Retina (tissue), 1 donor: ENCODE data around the gene METRN.
A peak's percentile ranks its signal among the peaks of the same experiment; 100 is the strongest.
"Not testable (repeated sequence)": the region's sequence is repeated elsewhere in the genome, so short reads cannot be mapped to it uniquely, and the experiment has no call there.

Experiments
- DNase-seq: peaks from one replicate; pipeline ENCODE4 v3.0.0-alpha.2; 2016

The METRN gene

DNA sequence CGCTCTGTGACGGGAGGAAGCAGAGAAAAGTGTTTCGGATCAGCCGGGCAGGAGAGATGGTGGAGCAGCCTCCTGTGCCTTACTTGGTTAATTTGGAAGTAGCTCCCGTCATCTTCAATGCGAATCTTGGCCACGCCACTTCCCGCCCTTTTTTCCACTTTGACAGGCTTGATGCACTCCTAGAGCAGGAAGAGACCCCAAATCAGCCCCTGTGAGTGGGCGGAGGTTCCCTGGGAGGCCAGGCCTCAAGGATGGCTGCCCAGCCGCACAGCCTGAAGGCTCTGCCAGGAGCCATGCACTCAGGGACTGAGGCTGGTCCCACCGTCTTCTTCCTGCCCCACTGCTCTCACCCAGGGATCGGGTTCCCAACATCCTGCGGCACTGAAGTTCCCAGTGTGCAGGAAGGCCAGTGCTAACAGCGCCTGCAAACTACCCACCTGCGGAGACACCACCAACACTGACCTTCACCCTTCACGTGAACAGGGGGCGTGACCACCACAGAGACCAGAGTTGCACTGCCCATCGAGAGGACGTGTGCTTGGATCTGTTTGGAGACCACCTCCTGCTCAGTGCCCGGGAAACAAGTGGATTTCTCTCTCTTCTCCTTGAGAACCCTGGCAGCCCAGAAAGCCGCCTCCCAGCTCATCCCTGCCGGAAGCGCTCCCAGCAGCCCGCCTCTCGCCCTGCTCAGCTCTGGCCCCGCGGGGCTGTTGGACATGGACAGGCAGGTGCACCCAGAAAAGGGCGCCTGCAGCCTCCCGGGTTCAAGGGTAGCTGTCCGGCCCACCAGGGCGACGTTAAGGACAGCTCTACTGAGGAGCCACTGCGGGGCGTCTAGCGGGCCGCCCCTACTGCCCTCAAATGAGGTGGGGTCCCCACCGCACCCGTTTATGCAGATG is 24.9 kb downstream of the METRN start:
- DNase-seq, result no peak

DNA sequence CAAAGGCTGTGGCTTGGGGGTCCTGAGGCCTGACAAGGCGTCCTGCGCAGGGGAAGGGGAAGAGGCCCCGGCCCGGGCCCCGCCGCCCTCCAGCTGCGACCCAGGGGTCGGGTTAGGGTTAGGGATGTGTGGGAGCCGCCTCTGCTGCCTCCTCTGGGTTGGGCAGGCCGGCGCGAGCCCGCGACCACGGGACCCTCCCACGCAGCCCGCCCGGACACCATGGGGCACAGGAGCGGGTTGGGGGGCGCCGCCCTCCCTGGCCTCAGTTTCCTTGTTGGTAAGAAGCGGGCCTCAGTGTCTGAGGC is 25.5 kb downstream of the METRN start:
- DNase-seq, result no peak

DNA sequence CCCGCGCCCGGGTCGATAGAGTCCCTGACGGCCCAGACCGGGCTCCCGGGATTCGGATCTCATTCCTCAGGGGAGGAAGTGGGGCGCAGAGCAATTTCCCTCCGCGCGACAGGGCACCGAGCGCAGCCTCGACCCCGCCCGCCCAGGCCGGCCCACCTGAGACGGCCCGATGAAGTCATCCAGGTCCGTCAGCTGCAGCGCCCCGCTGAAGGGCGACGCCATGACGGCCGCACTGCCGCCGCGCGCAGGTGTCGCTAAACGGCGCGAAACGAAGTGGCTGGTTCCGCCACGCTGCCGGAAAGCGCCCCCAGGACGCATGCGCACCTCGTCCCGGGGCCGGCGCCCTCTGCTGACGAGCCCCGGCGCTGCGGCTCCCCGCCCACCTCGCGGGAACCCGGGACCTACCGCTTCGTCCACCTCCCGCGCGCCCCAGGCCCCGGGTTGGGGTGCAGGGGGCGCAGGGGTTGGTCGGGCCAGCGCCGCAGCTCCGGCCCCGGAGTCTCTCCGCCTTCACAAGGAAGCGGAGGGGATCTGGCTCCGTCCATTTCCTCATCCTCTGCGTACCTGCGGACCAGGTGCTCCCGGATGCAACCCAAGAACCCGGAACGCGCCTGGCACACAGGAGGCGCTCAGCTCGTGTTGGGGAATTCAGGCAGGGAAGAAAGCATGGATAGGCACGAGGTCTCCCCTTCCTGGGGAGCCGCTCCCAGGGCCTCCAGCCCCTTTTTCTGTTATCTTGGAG is 26.0 kb downstream of the METRN start, which contains the start of gene CIAO3:
CIAO3 (minus strand) TSS at position 234 of the 742 bp plus-strand sequence; CDS start at position 222, 12 bp downstream.
- peak; percentile 95 for DNase-seq

DNA sequence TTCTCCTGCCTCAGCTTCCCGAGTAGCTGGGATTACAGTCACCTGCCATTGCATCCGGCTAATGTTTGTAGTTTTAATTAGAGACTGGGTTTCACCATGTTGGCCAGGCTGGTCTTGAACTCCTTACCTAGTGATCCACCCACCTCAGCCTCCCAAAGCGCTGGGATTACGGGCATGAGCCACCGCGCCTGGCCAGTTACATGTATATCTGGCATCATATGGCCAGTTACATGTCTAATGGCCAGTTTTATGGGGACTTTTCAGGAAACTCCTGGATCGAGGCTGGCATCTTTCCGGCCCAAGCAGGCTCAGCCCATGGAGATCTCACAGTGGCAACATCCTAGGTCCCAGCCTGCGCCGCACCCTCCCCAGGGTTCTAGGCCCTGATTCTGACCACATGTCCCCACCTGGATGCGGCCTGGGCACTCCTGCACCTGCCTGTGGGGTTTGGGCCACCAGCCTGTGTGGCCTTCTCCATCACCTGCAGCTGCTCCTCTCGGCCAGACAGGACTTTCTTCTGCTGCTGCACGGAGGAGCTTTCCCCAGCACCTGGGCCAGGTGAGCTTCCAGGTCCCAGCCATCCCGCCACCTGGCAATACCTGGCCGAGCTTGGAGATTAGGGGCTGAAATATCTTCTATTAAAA is 27.2 kb downstream of the METRN start:
- no peak for DNase-seq

DNA sequence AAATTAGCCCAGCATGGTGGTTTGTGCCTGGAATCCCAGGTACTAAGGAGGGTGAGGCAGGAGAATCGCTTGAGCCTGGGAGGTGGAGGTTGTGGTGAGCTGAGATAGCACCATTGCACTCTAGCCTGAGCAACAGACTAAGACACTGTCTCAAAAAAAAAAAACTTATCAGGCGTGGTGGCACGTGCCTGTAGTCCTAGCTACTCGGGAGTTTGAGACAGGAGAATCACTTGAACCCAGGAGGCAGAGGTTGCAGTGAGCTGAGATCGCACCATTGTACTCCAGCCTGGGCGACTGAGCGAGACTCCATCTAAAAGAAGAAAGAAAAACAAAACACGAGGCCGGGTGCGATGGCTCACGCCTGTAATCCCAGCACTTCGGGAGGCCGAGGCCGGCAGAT is 28.0 kb downstream of the METRN start:
- not testable (repeated sequence) for DNase-seq

DNA sequence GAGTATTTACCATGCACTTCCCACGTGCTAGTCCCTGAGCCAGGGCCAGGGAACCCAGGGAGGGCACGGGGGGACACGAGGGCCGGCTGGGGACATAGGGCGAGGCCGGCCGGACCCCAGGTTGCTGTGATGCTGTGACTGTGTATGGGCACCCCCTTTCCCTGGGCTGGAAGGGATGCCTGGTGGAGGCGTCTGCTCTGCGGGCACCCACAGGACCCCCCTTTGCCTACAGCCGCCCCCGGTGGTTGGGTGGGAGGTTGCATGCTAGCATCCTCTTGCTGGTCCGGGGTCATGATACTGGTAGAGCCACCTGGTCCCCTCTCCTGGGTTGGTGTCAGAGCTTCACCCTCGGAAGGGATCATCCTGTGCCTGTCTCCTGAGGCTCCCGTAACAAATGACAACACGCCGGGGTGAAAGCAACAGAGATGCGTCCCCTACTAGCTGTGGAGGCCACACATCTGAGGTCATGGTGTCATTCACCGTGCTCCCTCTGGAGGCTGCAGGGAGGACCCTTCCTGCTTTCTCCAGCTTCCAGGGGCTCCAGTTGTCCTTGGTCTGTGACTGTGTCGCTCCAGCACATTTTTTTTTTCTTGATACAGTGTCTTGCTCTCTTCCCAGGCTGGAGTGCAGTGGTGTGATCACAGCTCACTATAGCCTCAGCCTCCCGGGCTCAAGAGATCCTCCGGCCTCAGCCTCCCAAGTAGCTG is 29.0 kb downstream of the METRN start:
- DNase-seq, result no peak

DNA sequence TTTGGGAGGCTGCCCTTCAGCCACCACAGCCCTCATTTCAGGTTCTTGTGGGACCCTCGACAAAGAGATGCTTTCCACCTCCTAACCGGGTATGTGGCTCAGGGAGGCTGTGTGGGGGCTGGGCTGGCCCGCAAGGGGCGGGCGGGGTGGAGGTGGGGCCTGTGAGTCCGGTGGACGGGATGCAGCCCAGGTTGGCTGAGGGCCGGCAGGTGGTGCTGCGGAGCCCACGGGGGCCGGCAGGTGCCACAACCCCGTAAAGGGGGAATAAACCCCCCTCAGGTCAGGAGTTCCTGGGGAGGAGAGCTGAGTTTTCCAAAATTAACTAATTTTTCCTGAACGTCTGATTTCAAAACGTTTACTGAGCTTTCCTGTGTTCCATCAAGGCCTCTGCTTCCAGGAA is 30.8 kb downstream of the METRN start:
- DNase-seq, result no peak

DNA sequence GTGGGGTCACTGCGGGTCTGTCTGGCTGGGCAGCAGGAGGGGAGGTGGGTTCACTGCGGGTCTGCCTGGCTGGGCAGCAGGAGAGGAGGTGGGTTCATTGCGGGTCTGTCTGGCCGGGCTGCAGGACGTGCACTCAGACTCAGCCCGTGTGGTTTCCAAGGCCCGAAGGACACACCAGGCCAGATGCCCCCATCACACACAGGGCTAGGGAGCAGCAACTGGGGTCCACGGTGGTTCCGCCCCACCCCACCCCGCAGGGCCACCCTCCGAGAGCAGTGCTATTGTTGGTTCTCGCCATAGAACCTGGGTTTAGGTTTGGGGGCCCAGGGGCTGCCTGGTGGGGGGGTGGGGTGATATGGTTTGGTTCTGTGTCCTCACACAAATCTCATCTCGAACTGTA is 31.7 kb downstream of the METRN start:
- no peak for DNase-seq

DNA sequence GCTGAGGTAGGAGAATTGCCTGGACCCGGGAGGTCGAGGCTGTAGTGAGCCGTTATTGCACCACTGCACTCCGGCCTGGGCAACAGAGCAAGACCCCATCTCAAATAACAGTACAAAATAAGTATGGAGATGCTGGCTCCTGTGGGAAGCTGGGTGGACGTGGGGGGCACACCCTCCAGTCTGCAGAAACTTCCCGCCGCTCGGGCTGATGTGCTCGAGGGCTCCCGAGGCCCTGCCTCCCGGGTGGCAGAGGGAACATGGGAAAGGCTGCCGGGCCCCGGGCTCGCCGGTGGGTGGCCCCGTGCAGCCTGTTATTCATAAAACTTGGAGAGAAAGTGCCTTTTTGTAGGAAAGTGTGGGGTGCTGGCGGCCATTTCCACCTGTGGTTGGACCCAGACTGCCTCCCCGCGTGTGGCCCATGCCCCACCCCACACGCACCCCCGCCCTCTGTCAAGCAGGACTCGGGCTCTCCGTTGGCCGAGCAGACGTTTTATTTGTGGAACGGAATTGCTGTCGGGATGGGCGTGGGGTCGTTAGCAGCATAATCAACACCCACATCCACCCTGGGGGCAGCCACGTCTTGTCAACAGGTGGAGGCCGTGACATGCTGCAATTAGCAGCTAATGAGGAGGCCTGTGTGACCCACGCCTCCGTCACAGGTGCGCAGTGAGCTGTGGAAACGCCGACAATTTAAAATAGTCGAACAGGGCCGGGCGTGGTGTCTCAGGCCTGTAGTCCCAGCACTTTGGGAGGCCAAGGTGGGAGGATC is 33.2 kb downstream of the METRN start:
- no peak for DNase-seq

DNA sequence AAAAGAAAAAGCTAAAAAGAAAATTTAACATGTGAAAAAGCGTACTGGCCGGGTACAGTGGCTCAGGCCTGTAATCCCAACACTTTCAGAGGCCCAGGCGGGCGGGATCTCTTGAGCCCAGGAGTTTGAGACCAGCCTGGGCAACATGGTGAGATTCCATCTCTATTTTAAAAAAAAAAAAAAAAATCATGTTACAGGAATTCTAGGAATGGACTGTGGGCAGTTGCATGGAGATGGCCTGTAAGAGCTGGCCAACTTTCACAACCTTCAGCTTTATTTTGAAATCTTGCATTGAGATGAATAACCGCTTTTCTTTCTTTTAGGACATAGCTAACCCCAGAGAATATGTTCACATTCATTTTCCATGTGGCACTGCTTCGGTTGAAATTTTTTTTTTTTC is 34.1 kb downstream of the METRN start:
- no peak for DNase-seq

DNA sequence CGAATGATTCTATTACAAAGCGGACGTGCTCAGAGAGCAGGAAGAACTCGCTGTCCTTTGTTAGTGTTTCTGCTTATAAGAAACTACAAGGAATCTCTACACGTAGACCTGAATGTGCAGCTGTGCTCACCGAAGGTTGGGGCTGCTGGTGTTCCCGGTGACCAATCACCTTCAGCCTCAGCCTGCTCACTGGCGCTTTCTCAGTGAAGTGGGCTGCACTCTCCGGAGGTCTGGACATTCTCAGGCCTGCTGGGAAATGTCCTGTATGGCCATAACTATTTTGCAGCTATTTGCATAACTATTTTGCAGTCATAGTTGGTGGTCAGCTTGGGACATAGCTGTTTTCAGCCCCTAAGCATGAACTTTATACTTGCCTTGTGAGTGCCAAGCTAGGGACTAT is 35.6 kb downstream of the METRN start:
- DNase-seq, result no peak

DNA sequence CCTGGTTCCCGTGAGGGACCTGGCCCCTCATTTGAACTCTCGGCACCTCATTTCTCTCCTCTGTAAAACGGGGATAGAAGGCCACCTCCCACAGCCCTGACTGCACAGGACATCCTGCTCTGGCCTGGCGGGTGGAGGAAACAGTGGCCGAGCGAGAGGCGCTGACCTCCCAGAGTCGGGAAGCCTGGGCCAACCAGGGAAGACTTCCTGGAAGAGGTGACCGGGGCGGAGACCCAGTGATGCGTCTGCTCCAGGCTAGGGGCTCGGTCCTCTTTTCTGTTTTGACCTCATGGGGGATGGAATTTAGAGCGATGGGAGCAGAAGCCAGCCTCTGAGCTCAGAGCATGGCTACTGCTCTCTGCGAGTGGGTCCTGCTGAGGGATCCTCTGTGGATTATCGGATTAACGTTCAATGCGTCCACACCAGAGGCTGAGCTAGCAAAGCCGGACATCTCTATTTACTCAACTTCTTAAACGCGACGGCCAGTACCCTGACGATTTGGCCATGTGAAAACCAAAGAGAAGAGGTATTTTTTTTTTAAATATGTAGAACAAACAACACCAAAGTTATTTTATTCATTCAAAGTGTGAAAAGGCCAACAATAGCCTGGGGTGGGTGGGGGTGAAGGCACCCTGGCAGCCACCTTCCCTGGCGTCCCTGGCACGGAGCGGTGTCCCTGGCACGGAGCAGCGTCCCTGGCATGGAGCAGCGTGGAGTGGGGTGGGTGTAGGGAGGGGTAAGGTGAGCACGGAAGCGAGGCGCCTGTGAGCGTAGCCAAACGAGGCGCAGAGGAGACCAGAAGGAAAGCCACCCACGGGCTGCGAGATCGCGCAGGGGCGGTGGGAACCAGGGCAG is 36.5 kb downstream of the METRN start:
- no peak for DNase-seq

DNA sequence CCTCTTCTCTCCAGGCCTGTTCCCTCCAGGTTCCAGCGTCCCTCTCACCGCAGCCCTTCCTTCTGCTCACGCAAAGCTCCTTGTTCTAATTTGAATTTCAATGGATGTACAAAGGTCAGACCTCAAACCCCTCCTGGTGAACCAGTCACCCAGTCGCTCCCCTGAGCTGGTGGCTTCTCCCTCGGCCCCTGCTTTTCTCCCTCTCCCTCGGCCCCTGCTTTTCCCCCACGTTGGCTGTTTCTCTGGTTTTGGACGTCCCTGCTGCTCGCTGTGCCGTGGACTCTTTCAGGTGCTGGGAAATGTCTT is 37.0 kb downstream of the METRN start:
- no peak for DNase-seq

DNA sequence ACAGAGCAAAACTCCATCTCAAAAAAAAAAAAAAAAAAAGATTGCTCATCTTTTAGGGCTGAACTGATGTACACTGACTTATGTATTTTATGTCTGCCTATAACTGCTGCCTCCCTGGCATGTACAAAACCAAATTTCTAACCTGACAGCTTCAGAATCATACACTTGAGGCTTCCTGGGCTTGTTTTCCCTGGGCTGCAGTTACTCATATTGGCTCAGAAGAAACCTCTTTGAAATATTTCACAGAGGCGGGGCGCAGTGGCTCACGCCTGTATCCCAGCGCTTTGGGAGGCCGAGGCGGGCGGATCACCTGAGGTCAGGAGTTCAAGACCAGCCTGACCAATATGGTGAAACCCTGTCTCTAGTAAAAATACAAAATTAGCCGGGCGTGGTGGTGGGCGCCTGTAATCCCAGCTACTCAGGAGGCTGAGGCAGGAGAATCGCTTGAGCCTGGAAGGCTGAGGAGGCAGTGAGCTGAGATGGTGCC is 39.2 kb downstream of the METRN start:
- not testable (repeated sequence) for DNase-seq

DNA sequence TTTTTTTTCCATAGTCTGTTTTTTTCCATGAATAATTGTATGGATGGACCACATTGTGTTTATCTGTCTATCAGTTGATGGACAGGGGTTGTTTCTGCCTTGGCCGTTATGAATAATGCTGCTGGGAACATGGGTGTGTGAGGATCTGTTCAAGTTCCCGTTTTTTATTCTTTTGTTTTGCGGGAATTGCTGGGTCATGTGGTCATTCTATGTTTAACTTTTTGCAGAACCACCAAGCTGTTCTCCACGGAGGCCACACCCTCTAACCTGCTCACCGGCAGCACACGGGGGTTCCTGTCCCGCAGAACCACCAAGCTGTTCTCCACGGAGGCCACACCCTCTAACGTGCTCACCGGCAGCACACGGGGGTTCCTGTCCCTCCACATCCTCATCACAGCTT is 39.7 kb downstream of the METRN start:
- DNase-seq, result no peak

DNA sequence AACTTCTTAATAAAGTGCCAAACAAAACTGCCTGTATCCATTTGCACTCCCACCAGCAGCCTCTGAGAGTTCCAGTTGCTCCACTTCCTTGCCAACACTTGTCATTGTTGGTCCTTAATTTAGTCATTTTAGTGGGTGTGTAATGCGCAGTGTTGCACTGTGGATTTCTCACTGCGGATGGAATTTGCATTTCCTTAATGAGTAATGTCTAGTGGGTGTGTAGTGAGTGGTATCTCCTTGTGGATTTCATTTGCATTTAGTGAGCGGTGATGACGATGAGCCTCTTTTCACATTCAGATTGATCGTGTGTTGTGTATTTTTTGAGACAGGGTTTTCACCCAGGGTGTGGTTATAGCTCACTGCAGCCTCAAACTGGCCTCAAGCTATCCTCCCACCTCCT is 41.5 kb downstream of the METRN start:
- no peak for DNase-seq

DNA sequence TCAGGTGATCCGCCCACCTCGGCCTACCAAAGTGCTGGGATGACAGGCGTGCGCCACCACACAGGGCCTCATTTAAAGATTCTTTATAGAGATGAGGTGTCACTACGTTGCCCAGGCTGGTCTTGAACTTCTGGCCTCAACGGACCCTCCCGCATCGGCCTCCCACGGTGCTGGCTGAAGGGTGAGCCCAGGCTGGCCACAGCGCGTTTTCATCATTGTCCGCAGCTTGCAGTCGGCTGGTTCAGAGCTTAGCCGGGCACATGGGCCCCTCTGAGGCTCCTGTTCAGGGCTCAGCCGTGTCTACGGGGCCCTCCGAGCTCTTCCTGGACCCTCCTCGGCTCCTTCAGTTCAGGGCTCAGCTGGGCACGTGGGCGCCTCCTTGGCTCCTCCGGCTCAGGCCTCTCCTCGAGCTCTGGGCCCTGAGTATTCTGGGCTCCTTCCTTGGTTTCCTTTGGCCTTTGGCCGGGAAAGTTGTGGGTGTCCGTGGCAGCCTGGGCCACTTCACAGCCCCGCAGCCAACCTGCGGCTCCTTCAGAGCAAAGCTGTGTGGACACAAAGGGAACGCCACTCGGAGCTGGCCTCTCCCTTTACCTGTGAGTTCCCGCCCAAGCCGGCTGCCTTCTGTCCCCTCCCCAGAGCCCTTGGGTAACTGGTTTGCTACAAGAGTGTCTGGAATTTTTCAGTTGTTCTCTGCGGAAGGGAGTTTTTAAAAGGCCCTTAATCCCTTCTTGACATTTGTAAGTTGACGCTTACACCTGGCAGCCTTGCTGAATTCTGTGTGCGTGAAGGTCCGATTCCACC is 44.4 kb downstream of the METRN start:
- DNase-seq, result no peak

DNA sequence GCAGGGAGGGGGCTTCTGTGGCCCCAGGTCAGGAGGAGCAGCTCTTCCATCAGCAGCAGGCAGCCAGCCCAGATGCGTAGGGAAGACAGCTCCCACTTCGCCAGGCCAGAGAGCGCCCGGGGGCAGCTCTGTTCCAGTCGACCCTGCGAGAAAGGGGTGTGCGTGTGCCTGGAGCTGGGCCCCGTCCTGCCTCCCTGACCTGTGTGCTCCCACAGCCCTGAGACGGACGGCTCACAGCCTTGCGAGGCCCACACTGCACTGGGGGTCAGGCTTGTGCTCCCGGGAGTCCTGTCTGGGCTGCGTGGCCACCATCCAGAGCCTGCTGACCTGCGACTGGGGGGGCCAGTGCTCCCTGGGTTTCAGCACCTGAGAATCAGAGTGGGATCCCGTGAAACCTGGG is 45.1 kb downstream of the METRN start:
- no peak for DNase-seq

DNA sequence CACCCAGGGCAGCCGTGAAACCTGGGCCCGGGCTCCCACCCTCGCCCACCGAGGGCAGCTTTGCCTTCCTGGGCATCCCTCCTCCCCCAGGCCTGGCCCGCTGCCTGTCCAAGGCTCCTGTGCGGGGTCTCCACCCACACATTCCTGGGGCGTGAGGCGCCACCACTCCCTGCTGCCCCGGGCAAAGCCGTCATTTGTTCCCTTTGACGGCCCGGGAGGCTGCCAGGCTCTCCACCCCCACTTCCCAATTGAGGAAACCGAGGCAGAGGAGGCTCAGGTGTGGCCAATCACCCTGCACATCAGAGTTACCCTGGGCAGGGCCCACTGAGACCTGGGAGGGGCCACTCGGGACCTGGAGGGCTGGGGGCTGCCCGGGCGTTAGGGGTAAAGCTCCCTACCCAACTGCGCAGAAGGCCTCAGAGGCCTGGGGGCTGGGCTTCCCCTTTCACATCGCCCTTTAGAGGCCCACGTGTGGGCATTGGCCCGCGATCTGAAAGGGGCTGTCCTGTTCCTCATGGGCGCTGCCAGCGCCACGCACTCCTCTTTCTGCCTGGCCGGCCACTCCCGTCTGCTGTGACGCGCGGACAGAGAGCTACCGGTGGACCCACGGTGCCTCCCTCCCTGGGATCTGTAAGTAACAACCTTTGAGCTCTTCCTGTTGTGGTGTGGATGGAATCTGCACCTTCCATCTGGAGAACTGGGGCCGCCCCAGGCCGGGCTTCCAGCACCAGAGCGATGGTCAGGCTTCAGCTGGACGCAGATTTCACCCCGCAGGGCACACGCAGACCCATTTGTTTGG is 45.8 kb downstream of the METRN start, which contains the start of gene MSLN:
MSLN (plus strand) TSS at position 190 of the 799 bp plus-strand sequence. CDS start 1,947 bp downstream, outside the sequence.
- no peak for DNase-seq
